ENCODE data around the gene MOSMO. TPM values are rescaled to one million over a fixed set of nuclear protein-coding genes. Genes with fewer than 3 reads are reported as not detected.

Gene MOSMO
- total and polyA plus RNA-seq, 2 of the 13 experiments (the other 11 are each of a cell fraction or from before 2014, with no cell fraction given), result 26.7 to 32.6 TPM

- Histone ChIP-seq H3K4me1 (ENCODE audit: insufficient read depth, low read length) (peaks cover 46% of the 10 kb centered on the region), H3K27me3 (ENCODE audit: control insufficient read depth in 1 of 2, insufficient read depth in 2 of 2, low read length in 2 of 2) (peaks cover 0 to 11% of the 10 kb centered on the region in 2 experiments; a peak in 1 of 5 replicates), H2AFZ (ENCODE audit: low read length) (no peak overlapping the region), H4K20me1 (ENCODE audit: insufficient read depth, low read length) (no peaks in the 10 kb centered on the region), H3K36me3 (replicated peaks in 1 of 2; ENCODE audit: control insufficient read depth in 1 of 2, insufficient read depth in 2 of 2, low read length in 2 of 2) (no peaks in the 10 kb centered on the region), H3K79me2 (ENCODE audit: insufficient read depth, low read length) (peaks cover 12% of the 10 kb centered on the region), H3K9me3 (ENCODE audit: low read length) (no peaks in the 10 kb centered on the region), H3K27ac (ENCODE audit: extremely low read length, insufficient read depth, low read length) (no peak overlapping the region), H3K4me3 (replicated peaks in 1 of 3; ENCODE audit: insufficient read depth in 1 of 3, low read depth in 2 of 3, low read length in 3 of 3) (no peak overlapping the region), H3K9ac (ENCODE audit: insufficient read depth, low read depth, low read length) (no peak overlapping the region), H3K4me2 (ENCODE audit: low read depth, low read length) (no peak overlapping the region)
- TF ChIP-seq MYNN (CRISPR knock-in tag; IDR thresholded peaks at IDR 0.05; ENCODE audit: low read depth), result no peak
- TF ChIP-seq NR2F6 (IDR thresholded peaks at IDR 0.05), result no peak
- TF ChIP-seq NR2F6 (CRISPR knock-in tag; IDR thresholded peaks at IDR 0.05), result no peak
- TF ChIP-seq DR1 (CRISPR knock-in tag; IDR thresholded peaks at IDR 0.05), result no peak
- no peak for TF ChIP-seq TBP (CRISPR knock-in tag; IDR thresholded peaks at IDR 0.05)
- no peak for TF ChIP-seq ARID4A (CRISPR knock-in tag; IDR thresholded peaks at IDR 0.05; ENCODE audit: borderline replicate concordance)
- no peak for TF ChIP-seq SATB2 (CRISPR knock-in tag; IDR thresholded peaks at IDR 0.05)
- TF ChIP-seq E2F5 (CRISPR knock-in tag; conservative IDR thresholded peaks at IDR 0.05), result 0 out of 2 replicates have a peak, but pooled peaks have one; percentile 36
- TF ChIP-seq FLYWCH1 (CRISPR knock-in tag; IDR thresholded peaks at IDR 0.05), result no peak
- peak; percentile 53; the same call in 1 of the 2 replicates for TF ChIP-seq TFAP4 (IDR thresholded peaks at IDR 0.05; ENCODE audit: borderline replicate concordance, low read depth)
- TF ChIP-seq ZMYM4 (CRISPR knock-in tag; IDR thresholded peaks at IDR 0.05), result no peak
- no peak for TF ChIP-seq ZNF496 (CRISPR knock-in tag; IDR thresholded peaks at IDR 0.05; ENCODE audit: insufficient replicate concordance)
- TF ChIP-seq ZNF460 (CRISPR knock-in tag; IDR thresholded peaks at IDR 0.05; ENCODE audit: borderline replicate concordance), result no peak
- TF ChIP-seq ZBTB4 (CRISPR knock-in tag; IDR thresholded peaks at IDR 0.05; ENCODE audit: borderline replicate concordance), result no peak
- TF ChIP-seq HOXD1 (CRISPR knock-in tag; IDR thresholded peaks at IDR 0.05), result no peak
- TF ChIP-seq SIN3A (IDR thresholded peaks at IDR 0.05; ENCODE audit: borderline replicate concordance, low read depth, low read length), result no peak
- intact Hi-C loops (cut with micrococcal nuclease; ENCODE audit: unreplicated experiment), result no loop called here
- WGBS (ENCODE audit: low lambda C conversion rate), result 13% methylated on average over 3 of the region's 3 CpGs
- DNase-seq (ENCODE audit: low spot score) (no peak), ATAC-seq (no peak), FAIRE-seq (no peak)
- ChIA-PET CTCF (ENCODE audit: low intra/inter-chr PET ratio, low total read pairs) (no interaction called here), POLR2A (no interaction called here)
- BruUV-seq (replicated peaks), result no TSS peak
- in situ Hi-C loops (cut with HindIII; ENCODE audit: extremely low pct_ligation_motif_present, low pct_unique_long_range_greater_than_20kb), result loop anchor here (5.0 kb wide), 1 partner anchor 73 kb away; no protein-coding TSS in a partner anchor
Observed at GRCh38 chr16:22004341-22004740, 3.6 kb upstream of the MOSMO start.

Data from HepG2 (cell line).